ENCODE results near the gene CALD1. TPM values are rescaled to one million over a fixed set of nuclear protein-coding genes. Genes with fewer than 3 reads are reported as not detected.

CALD1 gene
- total RNA-seq, 1 experiment from 2014 or later, result 107 TPM

DNA sequence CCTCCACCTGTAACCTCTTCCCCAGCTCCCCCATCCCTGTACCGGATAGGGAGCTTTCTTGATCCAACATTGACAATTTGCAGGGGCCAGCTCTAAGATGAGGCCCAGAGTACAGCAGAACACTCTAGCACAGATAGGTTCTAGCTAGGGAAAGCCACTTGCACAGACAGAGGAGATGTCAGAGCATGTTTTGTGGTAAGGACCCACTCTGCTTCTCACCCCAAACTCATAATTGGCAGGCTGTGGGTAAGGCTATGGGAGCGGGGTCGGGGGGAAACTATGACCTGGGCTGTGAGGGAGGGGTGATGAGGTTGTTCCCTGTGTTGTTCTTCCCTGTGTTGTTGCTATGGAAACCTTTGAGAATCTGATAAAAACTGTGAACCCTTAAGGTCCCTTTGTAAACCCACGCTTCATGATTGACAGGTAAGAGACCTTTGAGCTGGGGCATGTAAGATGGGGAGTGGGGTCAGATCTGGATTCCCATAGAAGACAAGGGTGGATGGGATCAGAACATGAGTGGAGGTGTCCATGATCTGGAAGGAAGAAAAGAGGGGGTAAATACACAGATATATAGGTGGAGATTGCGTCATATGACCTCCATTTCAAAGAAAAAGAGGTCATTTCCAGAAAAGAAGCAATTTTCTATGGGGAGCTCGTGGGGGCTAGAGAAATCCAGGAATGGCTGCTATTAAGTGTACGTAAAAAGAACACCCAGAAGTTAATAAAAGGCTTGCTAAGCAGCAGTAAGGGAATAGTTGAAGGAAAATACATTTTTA, 4.0 kb downstream of the CALD1 start:
- H3K4me2 ChIP-seq (ENCODE audit: insufficient read depth, insufficient read length, low read length), result no peak overlapping the region
- DNase-seq, result no peak

More for the DNA sequence above, 4.0 kb downstream of the CALD1 start:
- Histone ChIP-seq H3K27me3 (ENCODE audit: insufficient read depth, low read length) (no peaks in the 10 kb centered on the region), H3K79me2 (ENCODE audit: insufficient read depth, low read length) (peaks cover 45% of the 10 kb centered on the region; the same call in 1 of the 2 replicates), H4K91ac (ENCODE audit: insufficient read length, low read depth, low read length) (no peak overlapping the region), H3K14ac (ENCODE audit: insufficient read depth, low read length) (no peak overlapping the region), H2BK12ac (ENCODE audit: insufficient read length, low read depth, low read length) (no peak overlapping the region), H2BK20ac (ENCODE audit: low read depth, low read length, poor library complexity, severe bottlenecking) (no peak overlapping the region), H3K56ac (ENCODE audit: insufficient read length, low read depth, low read length) (no peak overlapping the region), H3K9ac (ENCODE audit: extremely low read depth, insufficient read length, low read length) (no peak overlapping the region), H3K4ac (ENCODE audit: low read depth, low read length) (no peak overlapping the region), H3K23ac (ENCODE audit: insufficient read length, low read depth, low read length) (no peak overlapping the region), H4K8ac (replicated peaks; ENCODE audit: insufficient read length, low read depth, low read length) (no peak overlapping the region), H3K4me1 (ENCODE audit: insufficient read depth, low read length) (peaks cover 4% of the 10 kb centered on the region), H3T11ph (ENCODE audit: low read length) (no peak overlapping the region), H3K18ac (ENCODE audit: insufficient read length, low read depth, low read length) (peak overlapping the region; percentile 28), H3K79me1 (ENCODE audit: insufficient read depth, low read depth, low read length, poor library complexity, severe bottlenecking) (peaks cover 4% of the 10 kb centered on the region), H2BK5ac (ENCODE audit: insufficient read length, low read length) (no peak overlapping the region), H2AFZ (ENCODE audit: low read length) (no peak overlapping the region), H3K9me3 (ENCODE audit: control insufficient read depth, low read depth, low read length) (no peaks in the 10 kb centered on the region), H2BK120ac (ENCODE audit: low read depth, low read length, poor library complexity, severe bottlenecking) (no peak overlapping the region), H4K5ac (ENCODE audit: insufficient read length, low read depth, low read length) (no peak overlapping the region), H3K27ac (ENCODE audit: insufficient read length, low read depth, low read length) (no peak overlapping the region), H2BK15ac (ENCODE audit: low read depth, low read length) (no peak overlapping the region), H2AK5ac (ENCODE audit: insufficient read length, low read length) (no peak overlapping the region), H3K23me2 (ENCODE audit: insufficient read length, low read depth, low read length, poor library complexity, severe bottlenecking) (peaks cover 3% of the 10 kb centered on the region), H4K20me1 (ENCODE audit: control insufficient read depth, insufficient read depth, insufficient read length) (no peaks in the 10 kb centered on the region)
- TF ChIP-seq, protein P1, sequence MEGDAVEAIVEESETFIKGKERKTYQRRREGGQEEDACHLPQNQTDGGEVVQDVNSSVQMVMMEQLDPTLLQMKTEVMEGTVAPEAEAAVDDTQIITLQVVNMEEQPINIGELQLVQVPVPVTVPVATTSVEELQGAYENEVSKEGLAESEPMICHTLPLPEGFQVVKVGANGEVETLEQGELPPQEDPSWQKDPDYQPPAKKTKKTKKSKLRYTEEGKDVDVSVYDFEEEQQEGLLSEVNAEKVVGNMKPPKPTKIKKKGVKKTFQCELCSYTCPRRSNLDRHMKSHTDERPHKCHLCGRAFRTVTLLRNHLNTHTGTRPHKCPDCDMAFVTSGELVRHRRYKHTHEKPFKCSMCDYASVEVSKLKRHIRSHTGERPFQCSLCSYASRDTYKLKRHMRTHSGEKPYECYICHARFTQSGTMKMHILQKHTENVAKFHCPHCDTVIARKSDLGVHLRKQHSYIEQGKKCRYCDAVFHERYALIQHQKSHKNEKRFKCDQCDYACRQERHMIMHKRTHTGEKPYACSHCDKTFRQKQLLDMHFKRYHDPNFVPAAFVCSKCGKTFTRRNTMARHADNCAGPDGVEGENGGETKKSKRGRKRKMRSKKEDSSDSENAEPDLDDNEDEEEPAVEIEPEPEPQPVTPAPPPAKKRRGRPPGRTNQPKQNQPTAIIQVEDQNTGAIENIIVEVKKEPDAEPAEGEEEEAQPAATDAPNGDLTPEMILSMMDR (conservative IDR thresholded peaks at IDR 0.05), result no peak
- H3K27ac Mint-ChIP-seq, result no peak overlapping the region
- peaks cover 0 to 6% (median 3%) of the 10 kb centered on the region in 3 experiments; a peak in 1 of 7 replicates for H3K36me3 Mint-ChIP-seq (ENCODE audit: insufficient read depth in 1 of 3, low read depth in 3 of 3)
- no CpG with 5 or more reads among the region's 7 CpGs for WGBS (ENCODE audit: extremely low coverage, insufficient read length, low lambda C conversion rate)
- H3K9me3 Mint-ChIP-seq, result no peaks in the 10 kb centered on the region
- H3K4me3 Mint-ChIP-seq, result no peak overlapping the region
- no peaks in the 10 kb centered on the region for H3K27me3 Mint-ChIP-seq (ENCODE audit: low read depth)
- peaks cover 36 to 47% of the 10 kb centered on the region in 2 experiments for H3K4me1 Mint-ChIP-seq

Measured in H9 (cell line).